Stimulated activated CD4-positive, alpha-beta T cell treated with anti-CD3 and anti-CD28 coated beads, Interleukin-2, amount 100 ng/mL, for 24 hours (primary cell): ENCODE data around the gene ZFR2.
A peak's percentile ranks its signal among the peaks of the same experiment; 100 is the strongest.

Experiments
- DNase-seq, 2 donors: peaks; one replicate each; pipeline ENCODE4 v3.0.0-alpha.2; 2020

ZFR2 gene

GRCh38 chr19:3813473-3814392, 55.1 kb downstream of the ZFR2 start:
- no peak for DNase-seq

- no peak for DNase-seq
Measured at GRCh38 chr19:3810708-3811355, 58.0 kb downstream of the ZFR2 start.

- DNase-seq, result no peak
Measured at GRCh38 chr19:3809881-3810707, 58.7 kb downstream of the ZFR2 start.

- DNase-seq, result no peak
Measured at GRCh38 chr19:3808420-3809143, 60.3 kb downstream of the ZFR2 start.

- DNase-seq, result no peak
Measured at GRCh38 chr19:3807574-3808354, 61.1 kb downstream of the ZFR2 start.

- no peak for DNase-seq
Measured at GRCh38 chr19:3807131-3807480, 61.7 kb downstream of the ZFR2 start.

GRCh38 chr19:3805859-3806258, 63.0 kb downstream of the ZFR2 start:
- DNase-seq, result no peak

GRCh38 chr19:3804429-3804828, 64.4 kb downstream of the ZFR2 start:
- no peak for DNase-seq

GRCh38 chr19:3803986-3804385, 64.9 kb downstream of the ZFR2 start:
- DNase-seq, result no peak

GRCh38 chr19:3803114-3803888, 65.5 kb downstream of the ZFR2 start:
- no peak for DNase-seq

GRCh38 chr19:3801412-3802096, 67.3 kb downstream of the ZFR2 start:
- DNase-seq, result peak; percentile 58 to 73

GRCh38 chr19:3800996-3801395, 67.8 kb downstream of the ZFR2 start:
- no peak for DNase-seq

GRCh38 chr19:3798137-3798536, 70.7 kb downstream of the ZFR2 start:
- DNase-seq, result no peak

GRCh38 chr19:3796358-3796757, 72.5 kb downstream of the ZFR2 start:
- no peak for DNase-seq

GRCh38 chr19:3793799-3794198, 75.0 kb downstream of the ZFR2 start:
- no peak for DNase-seq

GRCh38 chr19:3792114-3792513, 76.7 kb downstream of the ZFR2 start:
- DNase-seq, result no peak

GRCh38 chr19:3790941-3791340, 77.9 kb downstream of the ZFR2 start:
- no peak for DNase-seq

GRCh38 chr19:3790209-3790734, 78.6 kb downstream of the ZFR2 start:
- no peak for DNase-seq

GRCh38 chr19:3788996-3789778, 79.7 kb downstream of the ZFR2 start:
- no peak for DNase-seq
